ENCODE results near the gene LDB2.

GRCh38 chr4:16505267-16505666, 393.2 kb downstream of the LDB2 start:
- TF ChIP-seq CTCF (IDR thresholded peaks at IDR 0.05) (no peak), POLR2A (IDR thresholded peaks at IDR 0.05) (no peak)
